NCI-H2171 treated with DMSO at 0.1 percent for 48 hours (cell line): Measurements from ENCODE around the gene KATNBL1.

Source experiments
- DNase-seq: peaks from one replicate; lab custom pipeline; 2025; lab: John Stamatoyannopoulos, UW

KATNBL1 gene

GRCh38 chr15:34116620-34117019 lies 93.3 kb downstream of the KATNBL1 start:
- peak; percentile 75 for DNase-seq

DNA sequence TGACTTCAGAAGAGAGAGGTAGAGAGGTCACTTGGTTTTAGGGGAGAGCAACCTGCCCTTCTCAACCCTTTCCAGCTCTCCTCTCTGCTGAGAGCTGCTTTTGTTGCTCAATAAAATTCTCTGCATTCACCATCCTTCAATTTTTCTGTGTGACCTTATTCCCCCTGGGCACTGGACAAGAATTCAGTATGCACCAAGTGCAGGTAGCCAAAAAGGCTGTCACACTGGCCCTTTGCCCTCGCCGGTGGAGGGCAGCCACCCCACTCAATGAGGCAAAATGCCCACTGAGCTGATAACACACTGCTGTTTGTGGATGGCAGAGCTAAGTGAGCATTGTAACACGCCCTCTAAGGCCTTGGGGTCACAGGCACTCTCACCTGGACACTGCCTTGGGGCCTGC lies 95.2 kb downstream of the KATNBL1 start:
- no peak for DNase-seq

- DNase-seq, result no peak
Observed at GRCh38 chr15:34114215-34114614, 95.7 kb downstream of the KATNBL1 start.

GRCh38 chr15:34111488-34111887 lies 98.4 kb downstream of the KATNBL1 start:
- no peak for DNase-seq

GRCh38 chr15:34109797-34110663 lies 99.9 kb downstream of the KATNBL1 start:
- peak; percentile 67 for DNase-seq

DNA sequence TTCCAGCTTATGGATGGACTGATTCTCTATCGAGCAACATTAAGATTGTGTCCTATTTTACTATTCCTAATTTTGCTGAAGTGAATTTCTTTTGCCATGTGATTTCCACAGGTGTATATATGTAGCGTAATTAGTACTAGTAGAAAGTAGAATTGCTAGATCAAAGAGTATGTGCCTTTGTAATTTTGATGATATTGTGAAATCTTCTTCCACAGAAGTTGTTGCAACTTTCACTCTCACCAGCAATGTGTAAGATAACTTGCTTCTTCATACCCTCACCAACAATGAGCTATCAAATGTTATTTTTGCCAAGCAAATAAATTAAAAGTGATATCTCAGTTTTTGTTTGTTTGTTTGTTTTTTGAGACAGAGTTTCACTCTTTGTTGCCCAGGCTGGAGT lies 102.6 kb downstream of the KATNBL1 start:
- no peak for DNase-seq

DNA sequence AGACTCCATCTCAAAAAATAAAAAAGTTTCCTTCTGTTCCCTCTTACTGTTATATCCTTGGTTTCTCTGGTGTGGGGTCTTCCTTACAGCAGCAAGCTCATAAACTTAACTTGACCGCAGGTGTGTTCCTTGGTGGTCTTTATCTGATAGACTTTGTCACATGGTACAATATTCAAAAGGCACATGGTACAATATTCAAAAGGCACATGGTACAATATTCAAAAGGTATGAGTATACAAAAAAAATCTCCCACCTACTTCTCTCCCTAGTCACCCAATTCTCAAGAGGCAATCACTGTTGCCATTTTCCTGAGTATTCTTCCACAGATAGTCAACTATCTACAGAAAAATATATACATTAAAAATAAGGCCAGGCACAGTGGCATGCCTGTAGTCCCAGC lies 103.5 kb downstream of the KATNBL1 start:
- DNase-seq, result no peak

DNA sequence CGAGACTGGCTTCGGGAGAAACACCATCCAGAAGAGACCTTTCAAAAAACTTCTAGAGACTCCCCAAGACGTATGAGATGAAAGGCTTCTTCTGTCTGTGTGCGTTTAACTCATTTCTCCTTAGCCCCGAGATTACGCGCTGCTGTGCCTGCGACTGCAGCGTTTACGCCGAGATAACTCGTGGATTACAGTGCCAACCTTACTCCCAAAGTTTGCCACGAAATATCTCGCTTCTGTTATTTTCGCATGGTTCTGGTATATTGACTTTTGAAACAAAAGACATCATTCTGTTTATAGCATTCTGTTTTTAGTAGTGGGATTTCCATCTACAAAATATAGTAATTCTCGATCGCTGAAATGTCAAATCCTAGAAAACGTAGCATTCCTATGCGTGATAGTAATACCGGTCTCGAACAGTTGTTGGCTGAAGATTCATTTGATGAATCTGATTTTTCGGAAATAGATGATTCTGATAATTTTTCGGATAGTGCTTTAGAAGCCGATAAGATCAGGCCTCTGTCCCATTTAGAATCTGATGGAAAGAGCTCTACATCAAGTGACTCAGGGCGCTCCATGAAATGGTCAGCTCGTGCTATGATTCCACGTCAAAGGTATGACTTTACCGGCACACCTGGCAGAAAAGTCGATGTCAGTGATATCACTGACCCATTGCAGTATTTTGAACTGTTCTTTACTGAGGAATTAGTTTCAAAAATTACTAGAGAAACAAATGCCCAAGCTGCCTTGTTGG lies 107.5 kb downstream of the KATNBL1 start:
- no peak for DNase-seq

GRCh38 chr15:34101366-34102174 lies 108.3 kb downstream of the KATNBL1 start, which contains the start of the genes EMC7 and PGBD4:
Gene EMC7 (minus strand): TSS chr15:34101862. CDS start chr15:34101839, 23 bp downstream.
Gene PGBD4 (plus strand): TSS chr15:34102083. CDS start chr15:34102532, 449 bp downstream.
- DNase-seq, result peak; percentile 99

- no peak for DNase-seq
Observed at GRCh38 chr15:34099914-34100313, 110.0 kb downstream of the KATNBL1 start.
